ENCODE data around the gene ZNF8.
A peak's percentile ranks its signal among the peaks of the same experiment; 100 is the strongest.
"Not testable (repeated sequence)": the region's sequence is repeated elsewhere in the genome, so short reads cannot be mapped to it uniquely, and the experiment has no call there.

ZNF8 gene

GRCh38 chr19:58336820-58337219 is 58.1 kb downstream of the ZNF8 start:
- DNase-seq (ENCODE audit: low read depth): no peak

GRCh38 chr19:58338336-58338735 is 59.6 kb downstream of the ZNF8 start:
- DNase-seq (ENCODE audit: low read depth): no peak

- DNase-seq (ENCODE audit: low read depth): no peak
Measured at GRCh38 chr19:58338825-58339558, 60.2 kb downstream of the ZNF8 start.

- DNase-seq (ENCODE audit: low read depth): no peak
Measured at GRCh38 chr19:58345558-58345957, 66.8 kb downstream of the ZNF8 start.

- DNase-seq (ENCODE audit: low read depth): peak; percentile 49
Measured at GRCh38 chr19:58346961-58347929, 68.5 kb downstream of the ZNF8 start.

GRCh38 chr19:58348080-58348479 is 69.3 kb downstream of the ZNF8 start:
- DNase-seq (ENCODE audit: low read depth): not testable (repeated sequence)

GRCh38 chr19:58349590-58349989 is 70.8 kb downstream of the ZNF8 start:
- DNase-seq (ENCODE audit: low read depth): no peak

GRCh38 chr19:58350001-58350861 is 71.5 kb downstream of the ZNF8 start:
- no peak for DNase-seq (ENCODE audit: low read depth)

GRCh38 chr19:58350871-58351557 is 72.3 kb downstream of the ZNF8 start:
- DNase-seq (ENCODE audit: low read depth): no peak

GRCh38 chr19:58351558-58351878 is 72.8 kb downstream of the ZNF8 start:
- DNase-seq (ENCODE audit: low read depth): no peak

GRCh38 chr19:58351990-58352755 is 73.4 kb downstream of the ZNF8 start:
- no peak for DNase-seq (ENCODE audit: low read depth)

Data from activated T-helper 1 cell treated with Interleukin-2 at 50 U/mL for 16 hours (primary cell).